H9 (cell line): ENCODE measurements around the gene SEMA5A. TPM values are rescaled to one million over a fixed set of nuclear protein-coding genes. Genes with fewer than 3 reads are reported as not detected.

ENCODE experiments used
- DNase-seq: peaks from one replicate; pipeline ENCODE4 v3.0.0-alpha.2; 2017
- H2AFZ ChIP-seq: one replicate; pipeline ENCODE4 v1.6.1; 2013; ENCODE audit warnings: mild to moderate bottlenecking, low read length, control low read depth, moderate library complexity
- H2AK5ac ChIP-seq: 2 replicates; pipeline ENCODE4 v1.6.1; 2013; ENCODE audit warnings: low read length, control low read depth, mixed read lengths; ENCODE audit not compliant: insufficient read length
- H2BK120ac ChIP-seq: one replicate; pipeline ENCODE4 v1.6.1; 2013; ENCODE audit warnings: low read depth, mild to moderate bottlenecking, low read length, control low read depth, inconsistent platforms; ENCODE audit not compliant: poor library complexity, severe bottlenecking
- H2BK12ac ChIP-seq: 2 replicates; pipeline ENCODE4 v1.6.1; 2013; ENCODE audit warnings: low read length, control low read depth, mixed read lengths, low read depth; ENCODE audit not compliant: insufficient read length
- H2BK15ac ChIP-seq: 2 replicates; pipeline ENCODE4 v1.6.1; 2013; ENCODE audit warnings: low read depth, low read length, control low read depth
- H2BK20ac ChIP-seq: one replicate; pipeline ENCODE4 v1.6.1; 2013; ENCODE audit warnings: low read depth, mild to moderate bottlenecking, low read length, control low read depth, inconsistent platforms; ENCODE audit not compliant: poor library complexity, severe bottlenecking
- H2BK5ac ChIP-seq: 2 replicates; pipeline ENCODE4 v1.6.1; 2013; ENCODE audit warnings: low read length, control low read depth, mixed read lengths; ENCODE audit not compliant: insufficient read length
- H3K14ac ChIP-seq: 2 replicates; pipeline ENCODE4 v1.6.1; 2013; ENCODE audit warnings: low read length, control low read depth; ENCODE audit not compliant: insufficient read depth
- H3K18ac ChIP-seq: 2 replicates; pipeline ENCODE4 v1.6.1; 2013; ENCODE audit warnings: low read depth, mild to moderate bottlenecking, mixed read lengths, low read length, control low read depth; ENCODE audit not compliant: insufficient read length
- H3K23ac ChIP-seq: 2 replicates; pipeline ENCODE4 v1.6.1; 2013; ENCODE audit warnings: low read length, control low read depth, mixed read lengths, low read depth; ENCODE audit not compliant: insufficient read length
- H3K23me2 ChIP-seq: 2 replicates; pipeline ENCODE4 v1.6.1; 2013; ENCODE audit warnings: low read depth, mild to moderate bottlenecking, mixed read lengths, low read length, control low read depth; ENCODE audit not compliant: insufficient read length, poor library complexity, severe bottlenecking
- H3K27ac ChIP-seq: 2 replicates; pipeline ENCODE4 v1.5.1; 2013; ENCODE audit warnings: low read length, control low read depth, mixed read lengths, low read depth; ENCODE audit not compliant: insufficient read length
- H3K27me3 ChIP-seq: 2 replicates; pipeline ENCODE4 v1.6.1; 2013; ENCODE audit warnings: low read length, control low read depth, inconsistent platforms; ENCODE audit not compliant: insufficient read depth
- H3K4ac ChIP-seq: 2 replicates; pipeline ENCODE4 v1.6.1; 2013; ENCODE audit warnings: low read depth, mild to moderate bottlenecking, control low read depth, inconsistent platforms, low read length, moderate library complexity
- H3K4me1 ChIP-seq: 2 replicates; pipeline ENCODE4 v1.6.1; 2013; ENCODE audit warnings: low read length, control low read depth, inconsistent platforms; ENCODE audit not compliant: insufficient read depth
- H3K4me2 ChIP-seq: 2 replicates; pipeline ENCODE4 v1.6.1; 2013; ENCODE audit warnings: low read length, control low read depth, mixed read lengths; ENCODE audit not compliant: insufficient read length, insufficient read depth
- H3K56ac ChIP-seq: 2 replicates; pipeline ENCODE4 v1.6.1; 2013; ENCODE audit warnings: low read depth, mild to moderate bottlenecking, mixed read lengths, low read length, control low read depth; ENCODE audit not compliant: insufficient read length
- H3K79me1 ChIP-seq: 2 replicates; pipeline ENCODE4 v1.6.1; 2013; ENCODE audit warnings: low read depth, mild to moderate bottlenecking, moderate library complexity, low read length, control low read depth, inconsistent platforms; ENCODE audit not compliant: insufficient read depth, poor library complexity, severe bottlenecking
- H3K79me2 ChIP-seq: 2 replicates; pipeline ENCODE4 v1.6.1; 2013; ENCODE audit warnings: low read length, control low read depth, inconsistent platforms; ENCODE audit not compliant: insufficient read depth
- H3K9ac ChIP-seq: 2 replicates; pipeline ENCODE4 v1.6.1; 2013; ENCODE audit warnings: low read length, control low read depth, mixed read lengths; ENCODE audit not compliant: insufficient read length; ENCODE audit errors: extremely low read depth
- H3K9me3 ChIP-seq: one replicate; pipeline ENCODE4 v1.6.1; 2013; ENCODE audit warnings: low read depth, low read length, inconsistent platforms; ENCODE audit not compliant: control insufficient read depth
- H3T11ph ChIP-seq: one replicate; pipeline ENCODE4 v1.6.1; 2013; ENCODE audit warnings: mild to moderate bottlenecking, low read length, control low read depth, inconsistent platforms
- H4K20me1 ChIP-seq: one replicate; pipeline ENCODE4 v1.6.1; 2013; ENCODE audit not compliant: control insufficient read depth, insufficient read length, insufficient read depth
- H4K5ac ChIP-seq: 2 replicates; pipeline ENCODE4 v1.6.1; 2013; ENCODE audit warnings: low read depth, mild to moderate bottlenecking, mixed read lengths, low read length, control low read depth; ENCODE audit not compliant: insufficient read length
- H4K8ac ChIP-seq: replicated peaks from 2 replicates; pipeline ENCODE4 v1.6.1; 2013; ENCODE audit warnings: low read length, control low read depth, mixed read lengths, low read depth; ENCODE audit not compliant: insufficient read length
- H4K91ac ChIP-seq: 2 replicates; pipeline ENCODE4 v1.6.1; 2013; ENCODE audit warnings: low read depth, mild to moderate bottlenecking, moderate library complexity, mixed read lengths, low read length, control low read depth; ENCODE audit not compliant: insufficient read length
- H3K27ac Mint-ChIP-seq, 3 experiments: 2 replicates in 2 of 3; 3 replicates in 1 of 3; pipeline ENCODE4 v1.8.0; 2020 to 2021; ENCODE audit warnings: mixed read lengths in 3 of 3, mild to moderate bottlenecking in 1 of 3, moderate library complexity in 1 of 3
- H3K27me3 Mint-ChIP-seq: 2 replicates; pipeline ENCODE4 v1.8.0; 2021; ENCODE audit warnings: low read depth, mild to moderate bottlenecking, moderate library complexity, mixed read lengths
- H3K36me3 Mint-ChIP-seq, 3 experiments: 2 replicates in 2 of 3; 3 replicates in 1 of 3; pipeline ENCODE4 v1.8.0; 2020 to 2021; ENCODE audit warnings: low read depth in 3 of 3, mixed read lengths in 3 of 3; ENCODE audit not compliant: insufficient read depth in 1 of 3
- H3K4me1 Mint-ChIP-seq, 2 experiments: 2 replicates each; pipeline ENCODE4 v1.8.0; 2020; ENCODE audit warnings: mixed read lengths in 2 of 2
- H3K4me3 Mint-ChIP-seq, 2 experiments: 2 replicates in 1 of 2; 3 replicates in 1 of 2; pipeline ENCODE4 v1.8.0; 2020 to 2021; ENCODE audit warnings: mild to moderate bottlenecking in 2 of 2, mixed read lengths in 2 of 2, moderate library complexity in 1 of 2
- H3K9me3 Mint-ChIP-seq, 2 experiments: 2 replicates in 1 of 2; 3 replicates in 1 of 2; pipeline ENCODE4 v1.8.0; 2020; ENCODE audit warnings: mild to moderate bottlenecking in 2 of 2, mixed read lengths in 2 of 2, moderate library complexity in 1 of 2
- WGBS: extraction: QIAGEN DNeasy Blood & Tissue Kit; methylation state at CpG from one replicate; pipeline ENCODE4 v1.1.7; 2013; ENCODE audit warnings: missing lambda C conversion rate, low lambda C conversion rate, mixed read lengths; ENCODE audit not compliant: insufficient read length; ENCODE audit errors: extremely low coverage; 5-methylcytosine and 5-hydroxymethylcytosine counted together
- total RNA-seq: library from RNA; stranded (reverse); gene quantifications from 2 replicates; pipeline ENCODE4 v1.2.1, GENCODE V29; 2021
- TF ChIP-seq, protein P1 (sequence below): fragments of 200-600 bp; sonication (generic); conservative IDR thresholded peaks from 3 replicates; pipeline ENCODE4 v1.8.0; 2021; ENCODE audit warnings: antibody characterized with exemption, mild to moderate bottlenecking

Gene SEMA5A
- total RNA-seq, 1 experiment from 2014 or later, result 4.3 TPM

DNA sequence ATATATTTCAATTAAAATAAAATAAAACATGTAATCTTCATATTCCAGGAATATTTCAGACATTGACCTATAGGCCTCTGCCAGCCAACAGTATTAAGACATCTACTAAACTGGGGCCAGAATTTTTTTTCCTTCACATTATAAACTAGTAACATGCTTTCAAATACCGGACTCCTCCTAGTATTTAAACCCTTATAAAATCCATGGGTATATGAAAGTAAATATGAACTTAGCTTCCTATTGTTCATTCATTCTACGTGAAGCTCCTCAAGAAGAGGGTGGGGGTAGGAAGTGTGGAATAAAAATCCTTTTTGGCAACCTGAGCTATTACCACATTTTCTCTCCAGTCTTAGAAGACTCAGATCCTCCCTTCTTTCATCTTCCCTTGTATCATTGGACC lies 16.4 kb downstream of the SEMA5A start:
- no peak overlapping the region for H2BK15ac ChIP-seq
- no peak overlapping the region for H2BK20ac ChIP-seq
- no peak overlapping the region for H4K8ac ChIP-seq
- Mint-ChIP-seq H3K9me3 (no peaks in the 10 kb centered on the region), H3K4me1 (peaks cover 7 to 10% of the 10 kb centered on the region in 2 experiments), H3K36me3 (no peaks in the 10 kb centered on the region; a peak in 1 of 7 replicates), H3K27ac (no peak overlapping the region), H3K4me3 (no peak overlapping the region), H3K27me3 (no peaks in the 10 kb centered on the region)
- H4K20me1 ChIP-seq, result no peaks in the 10 kb centered on the region
- no peak overlapping the region for H2AK5ac ChIP-seq
- H4K5ac ChIP-seq, result no peak overlapping the region
- no peak overlapping the region for H3K9ac ChIP-seq
- peaks cover 2% of the 10 kb centered on the region; the same call in 1 of the 2 replicates for H3K4me1 ChIP-seq
- H2BK12ac ChIP-seq, result no peak overlapping the region
- H2AFZ ChIP-seq, result no peak overlapping the region
- no peak overlapping the region for H4K91ac ChIP-seq
- no CpG with 5 or more reads among the region's 2 CpGs for WGBS
- no peak for DNase-seq
- H3K27ac ChIP-seq, result no peak overlapping the region
- H3K79me1 ChIP-seq, result no peaks in the 10 kb centered on the region
- TF ChIP-seq, protein P1, sequence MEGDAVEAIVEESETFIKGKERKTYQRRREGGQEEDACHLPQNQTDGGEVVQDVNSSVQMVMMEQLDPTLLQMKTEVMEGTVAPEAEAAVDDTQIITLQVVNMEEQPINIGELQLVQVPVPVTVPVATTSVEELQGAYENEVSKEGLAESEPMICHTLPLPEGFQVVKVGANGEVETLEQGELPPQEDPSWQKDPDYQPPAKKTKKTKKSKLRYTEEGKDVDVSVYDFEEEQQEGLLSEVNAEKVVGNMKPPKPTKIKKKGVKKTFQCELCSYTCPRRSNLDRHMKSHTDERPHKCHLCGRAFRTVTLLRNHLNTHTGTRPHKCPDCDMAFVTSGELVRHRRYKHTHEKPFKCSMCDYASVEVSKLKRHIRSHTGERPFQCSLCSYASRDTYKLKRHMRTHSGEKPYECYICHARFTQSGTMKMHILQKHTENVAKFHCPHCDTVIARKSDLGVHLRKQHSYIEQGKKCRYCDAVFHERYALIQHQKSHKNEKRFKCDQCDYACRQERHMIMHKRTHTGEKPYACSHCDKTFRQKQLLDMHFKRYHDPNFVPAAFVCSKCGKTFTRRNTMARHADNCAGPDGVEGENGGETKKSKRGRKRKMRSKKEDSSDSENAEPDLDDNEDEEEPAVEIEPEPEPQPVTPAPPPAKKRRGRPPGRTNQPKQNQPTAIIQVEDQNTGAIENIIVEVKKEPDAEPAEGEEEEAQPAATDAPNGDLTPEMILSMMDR, result no peak
- H3K14ac ChIP-seq, result no peak overlapping the region
- H3T11ph ChIP-seq, result no peak overlapping the region
- no peak overlapping the region for H3K56ac ChIP-seq
- no peaks in the 10 kb centered on the region for H3K27me3 ChIP-seq
- H3K18ac ChIP-seq, result no peak overlapping the region
- no peak overlapping the region for H2BK120ac ChIP-seq
- H3K4ac ChIP-seq, result no peak overlapping the region
- H3K4me2 ChIP-seq, result no peak overlapping the region
- H2BK5ac ChIP-seq, result no peak overlapping the region
- H3K23me2 ChIP-seq, result no peaks in the 10 kb centered on the region
- H3K23ac ChIP-seq, result no peak overlapping the region
- H3K9me3 ChIP-seq, result no peaks in the 10 kb centered on the region
- no peaks in the 10 kb centered on the region for H3K79me2 ChIP-seq
